Naive thymus-derived CD4-positive, alpha-beta T cell (primary cell): ENCODE data around the gene UPP1. TPM values are rescaled to one million over a fixed set of nuclear protein-coding genes. Genes with fewer than 3 reads are reported as not detected.

Experiments
- ATAC-seq: fragments of 150-1000 bp; cut with Tn5 transposase; 2 replicates; pipeline ENCODE4 v1.10.0; 2021; ENCODE audit warnings: mild to moderate bottlenecking, moderate library complexity
- CTCF ChIA-PET: fragments of 350-600 bp; sonication (Branson Sonifier 250); formaldehyde crosslinking; loops from one replicate; lab custom pipeline; 2021; ENCODE audit warnings: antibody characterized with exemption; lab: Charles Lee
- POLR2A ChIA-PET: fragments of 350-600 bp; sonication (Branson Sonifier 250); formaldehyde crosslinking; loops from one replicate; lab custom pipeline; 2021; ENCODE audit warnings: antibody characterized with exemption, inconsistent platforms; lab: Charles Lee
- DNase-seq, 9 donors: peaks; one replicate each; pipeline versions ENCODE4 v3.0.0 to v3.0.0-alpha.2; 2020 to 2022; ENCODE audit warnings: mixed read lengths in 1 of 9
- H3K27ac ChIP-seq: one replicate; pipeline ENCODE4 v1.7.0; 2013; ENCODE audit warnings: mild to moderate bottlenecking, low read depth, low read length, moderate library complexity
- H3K27me3 ChIP-seq, 2 donors: one replicate each; pipeline ENCODE4 v1.7.0; 2013; ENCODE audit warnings: low read length in 2 of 2, mild to moderate bottlenecking in 2 of 2, moderate library complexity in 2 of 2; ENCODE audit not compliant: control insufficient read depth in 2 of 2, insufficient read depth in 2 of 2
- H3K36me3 ChIP-seq, 3 experiments: 1 replicate in 2 of 3; 2 replicates in 1 of 3; pipeline ENCODE4 v1.7.0; 2013; ENCODE audit warnings: low read length in 3 of 3, mild to moderate bottlenecking in 3 of 3, moderate library complexity in 1 of 3; ENCODE audit not compliant: insufficient read depth in 3 of 3, control insufficient read depth in 2 of 3
- H3K4me1 ChIP-seq, 2 donors: one replicate each; pipeline ENCODE4 v1.7.0; 2013; ENCODE audit warnings: low read length in 2 of 2, mild to moderate bottlenecking in 2 of 2, moderate library complexity in 1 of 2; ENCODE audit not compliant: control insufficient read depth in 2 of 2, insufficient read depth in 2 of 2
- H3K4me3 ChIP-seq: 2 replicates; pipeline ENCODE4 v1.7.0; 2013; ENCODE audit warnings: mild to moderate bottlenecking, low read length
- H3K9me3 ChIP-seq, 3 experiments: 1 replicate in 2 of 3; 2 replicates in 1 of 3; pipeline ENCODE4 v1.7.0; 2013; ENCODE audit warnings: low read length in 3 of 3; ENCODE audit not compliant: control insufficient read depth in 2 of 3
- H3K27ac Mint-ChIP-seq, 9 donors: one replicate each; pipeline ENCODE4 v1.8.0; 2020 to 2022; ENCODE audit warnings: mixed read lengths in 9 of 9, mild to moderate bottlenecking in 8 of 9, moderate library complexity in 5 of 9, inconsistent platforms in 2 of 9
- H3K27me3 Mint-ChIP-seq, 5 donors: one replicate each; pipeline ENCODE4 v1.8.0; 2021 to 2022; ENCODE audit warnings: mixed read lengths in 5 of 5, mild to moderate bottlenecking in 1 of 5
- H3K36me3 Mint-ChIP-seq, 5 donors: one replicate each; pipeline ENCODE4 v1.8.0; 2020 to 2022; ENCODE audit warnings: mixed read lengths in 5 of 5, mild to moderate bottlenecking in 3 of 5, inconsistent platforms in 1 of 5
- H3K4me1 Mint-ChIP-seq, 7 donors: one replicate each; pipeline ENCODE4 v1.8.0; 2020 to 2022; ENCODE audit warnings: mixed read lengths in 7 of 7, mild to moderate bottlenecking in 3 of 7, inconsistent platforms in 1 of 7
- H3K4me3 Mint-ChIP-seq, 10 donors: one replicate each; pipeline ENCODE4 v1.8.0; 2020 to 2022; ENCODE audit warnings: mild to moderate bottlenecking in 10 of 10, mixed read lengths in 10 of 10, moderate library complexity in 6 of 10, inconsistent platforms in 2 of 10
- H3K9me3 Mint-ChIP-seq, 11 donors: one replicate each; pipeline ENCODE4 v1.8.0; 2020 to 2022; ENCODE audit warnings: mixed read lengths in 11 of 11, mild to moderate bottlenecking in 4 of 11, inconsistent platforms in 1 of 11, moderate library complexity in 1 of 11
- intact Hi-C, 2 donors: fragments of 100-400 bp; cut with micrococcal nuclease; formaldehyde crosslinking; loops; one replicate each; pipeline ENCODE4 v1.15.1; 2023
- polyA plus RNA-seq, 2 donors: library from polyadenylated mRNA; unstranded; fragments of 300-500 nt; fragmentation: Illumina TruSeq; gene quantifications; one replicate each; pipeline ENCODE4 v1.2.3, GENCODE V29; 2021
- total RNA-seq, 6 experiments: library from RNA in 5 of 6; stranded (reverse) in 5 of 6; gene quantifications; 1 replicate in 5 of 6; 2 replicates in 1 of 6; pipeline ENCODE4 v1.2.3 and lab custom pipeline; 2021 to 2026

Gene UPP1
- total and polyA plus RNA-seq, 7 experiments from 2014 or later, result 40.2 to 143 (median 93.4) TPM

DNA sequence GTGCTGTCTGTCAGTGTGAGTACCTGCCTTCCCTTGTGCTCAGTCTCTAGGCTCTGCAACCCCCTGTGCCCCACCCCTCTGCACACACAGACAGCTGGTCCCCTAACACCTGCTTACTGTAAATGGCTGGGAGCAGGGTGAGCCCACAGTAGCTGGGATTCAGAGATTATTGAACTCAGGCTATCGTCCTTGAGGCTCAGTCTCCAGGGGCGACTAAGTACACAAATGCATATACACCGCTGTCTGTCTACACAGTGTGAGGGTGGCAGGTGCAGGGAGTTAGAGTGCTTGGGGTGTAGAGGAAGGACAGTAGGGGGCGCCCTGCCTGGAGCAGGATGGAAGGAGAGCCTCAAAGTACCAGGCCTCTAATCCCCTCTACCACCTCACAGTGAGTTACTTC is 12.9 kb downstream of the UPP1 start:
- Mint-ChIP-seq H3K4me1 (peaks cover 37 to 59% (median 50%) of the 10 kb centered on the region in 7 donors), H3K36me3 (peaks cover 20 to 65% (median 63%) of the 10 kb centered on the region in 5 donors), H3K4me3 (peak overlapping the region in 1 of 10 donors; percentile 45), H3K9me3 (no peaks in the 10 kb centered on the region), H3K27me3 (no peaks in the 10 kb centered on the region), H3K27ac (peak overlapping the region; percentile 53 to 95 (median 78))
- ChIA-PET POLR2A (interaction anchor here (0.6 to 2.5 kb wide), 3 partner anchors 11 to 110 kb away, joined by 3 to 10 read pairs (median 3); partner anchors contain the start of gene UPP1), CTCF (no interaction called here)
- H3K27ac ChIP-seq, result peak overlapping the region; percentile 11
- H3K4me3 ChIP-seq, result no peak overlapping the region
- DNase-seq (no peak), ATAC-seq (no peak)
- peaks cover 29 to 76% (median 50%) of the 10 kb centered on the region in 3 experiments for H3K36me3 ChIP-seq
- H3K9me3 ChIP-seq, result no peaks in the 10 kb centered on the region
- intact Hi-C loops, result loop anchor here in 1 of 2 donors (2.0 kb wide), 1 partner anchor 13 kb away; the partner anchor contains the start of gene UPP1
- peaks cover 31 to 50% of the 10 kb centered on the region in 2 donors for H3K4me1 ChIP-seq
- no peaks in the 10 kb centered on the region for H3K27me3 ChIP-seq

DNA sequence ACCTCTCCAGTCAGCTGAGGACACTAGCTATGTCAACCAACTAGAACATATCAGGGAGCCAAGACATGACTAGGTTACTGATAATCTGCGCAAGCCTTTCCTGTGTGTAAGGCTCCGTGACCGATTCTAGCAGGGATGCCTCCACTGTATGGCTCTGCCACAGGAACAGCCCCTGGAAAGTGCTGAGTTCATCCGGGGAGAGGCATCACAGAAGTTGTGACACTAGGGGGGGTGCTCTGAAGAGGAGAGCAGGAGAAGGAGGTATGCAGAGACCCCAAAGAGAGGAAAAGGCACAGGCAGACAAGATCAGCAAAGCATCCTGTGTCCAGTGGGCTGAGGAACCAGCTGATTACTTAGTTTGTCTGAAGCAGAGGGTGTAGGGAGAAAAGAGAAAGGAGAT is 13.5 kb downstream of the UPP1 start:
- H3K27me3 Mint-ChIP-seq, result no peaks in the 10 kb centered on the region
- ATAC-seq, result no peak
- Histone ChIP-seq H3K27me3 (no peaks in the 10 kb centered on the region), H3K36me3 (peaks cover 29 to 81% (median 50%) of the 10 kb centered on the region in 3 experiments), H3K27ac (peak overlapping the region; percentile 11), H3K4me1 (peaks cover 26 to 46% of the 10 kb centered on the region in 2 donors), H3K9me3 (no peaks in the 10 kb centered on the region), H3K4me3 (no peak overlapping the region)
- ChIA-PET POLR2A (interaction anchor here (0.6 to 2.5 kb wide), 4 partner anchors 9 to 111 kb away, joined by 3 to 10 read pairs (median 4); partner anchors contain the start of gene UPP1), CTCF (interaction anchor here (0.9 kb wide), 1 partner anchor 55 kb away, joined by 4 read pairs; no protein-coding TSS in a partner anchor)
- H3K36me3 Mint-ChIP-seq, result peaks cover 22 to 65% (median 63%) of the 10 kb centered on the region in 5 donors
- H3K4me1 Mint-ChIP-seq, result peaks cover 33 to 54% (median 45%) of the 10 kb centered on the region in 7 donors
- no peaks in the 10 kb centered on the region for H3K9me3 Mint-ChIP-seq
- intact Hi-C loops, result loop anchor here in 1 of 2 donors (2.0 kb wide), 1 partner anchor 14 kb away; the partner anchor contains the start of gene UPP1
- no peak for DNase-seq
- H3K27ac Mint-ChIP-seq, result peak overlapping the region in 8 of 9 donors; percentile 41 to 95 (median 78)
- no peak overlapping the region for H3K4me3 Mint-ChIP-seq

DNA sequence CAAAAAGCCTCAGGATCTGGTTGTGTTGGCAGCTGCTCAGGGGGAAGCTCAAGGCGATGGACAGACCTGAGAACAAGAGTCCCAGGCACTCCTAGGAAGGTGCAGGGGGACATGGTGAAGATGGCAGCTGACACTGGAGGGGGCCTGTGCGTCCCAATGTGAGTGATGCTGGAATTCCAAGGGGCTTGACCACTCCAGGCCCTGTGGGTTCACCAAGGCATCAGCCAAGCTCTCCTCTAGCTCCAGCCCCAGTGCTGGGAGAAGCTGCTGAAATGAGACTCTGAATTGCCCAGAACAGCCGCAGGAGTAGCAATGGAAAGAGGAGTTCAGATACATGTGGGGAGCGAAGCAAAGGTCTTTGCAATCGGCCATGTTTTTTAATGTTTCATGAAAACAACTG is 16.0 kb downstream of the UPP1 start:
- H3K27ac ChIP-seq, result no peak overlapping the region
- ChIA-PET POLR2A (interaction anchor here (0.5 to 1.4 kb wide), 3 partner anchors 113 to 131 kb away, joined by 3 to 5 read pairs (median 5); no protein-coding TSS in a partner anchor), CTCF (interaction anchor here (8.0 kb wide), 1 partner anchor 114 kb away, joined by 91 read pairs; no protein-coding TSS in a partner anchor)
- peaks cover 17 to 55% (median 49%) of the 10 kb centered on the region in 5 donors for H3K36me3 Mint-ChIP-seq
- no peaks in the 10 kb centered on the region for H3K9me3 Mint-ChIP-seq
- ATAC-seq, result no peak
- H3K9me3 ChIP-seq, result no peaks in the 10 kb centered on the region
- H3K27ac Mint-ChIP-seq, result peak overlapping the region in 7 of 9 donors; percentile 15 to 85 (median 71)
- no peaks in the 10 kb centered on the region for H3K27me3 Mint-ChIP-seq
- peaks cover 31 to 85% (median 40%) of the 10 kb centered on the region in 3 experiments for H3K36me3 ChIP-seq
- H3K4me3 ChIP-seq, result no peak overlapping the region
- peaks cover 16 to 47% (median 25%) of the 10 kb centered on the region in 7 donors for H3K4me1 Mint-ChIP-seq
- peaks cover 7 to 28% of the 10 kb centered on the region in 2 donors for H3K4me1 ChIP-seq
- intact Hi-C loops, result no loop called here
- H3K4me3 Mint-ChIP-seq, result no peak overlapping the region
- H3K27me3 ChIP-seq, result no peaks in the 10 kb centered on the region
- no peak for DNase-seq

DNA sequence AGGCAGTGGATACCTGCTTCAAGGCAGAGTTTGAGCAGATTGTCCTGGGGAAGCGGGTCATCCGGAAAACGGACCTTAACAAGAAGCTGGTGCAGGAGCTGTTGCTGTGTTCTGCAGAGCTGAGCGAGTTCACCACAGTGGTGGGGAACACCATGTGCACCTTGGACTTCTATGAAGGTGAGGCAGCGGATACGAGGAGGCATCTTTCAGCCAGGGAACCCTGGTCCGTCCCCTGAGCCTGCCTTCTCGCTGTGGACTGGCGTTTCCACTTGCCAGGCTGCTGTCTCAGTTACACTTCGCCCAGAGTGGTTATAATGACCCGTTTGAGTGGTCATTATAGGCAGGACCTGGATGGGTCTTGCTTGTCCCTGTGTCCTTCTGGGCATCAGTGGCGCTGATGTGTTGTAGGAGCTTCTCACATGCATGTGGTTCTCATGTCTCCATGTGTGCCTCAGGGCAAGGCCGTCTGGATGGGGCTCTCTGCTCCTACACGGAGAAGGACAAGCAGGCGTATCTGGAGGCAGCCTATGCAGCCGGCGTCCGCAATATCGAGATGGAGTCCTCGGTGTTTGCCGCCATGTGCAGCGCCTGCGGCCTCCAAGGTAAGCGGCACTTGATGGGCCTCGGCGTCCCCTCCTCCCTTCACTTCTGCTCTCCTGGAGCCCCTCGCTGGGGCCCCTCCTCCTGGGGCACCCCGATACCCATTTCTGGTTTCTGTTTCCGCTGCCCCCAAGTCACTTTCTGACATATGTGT is 18.0 kb downstream of the UPP1 start:
- ATAC-seq (no peak), DNase-seq (no peak)
- POLR2A ChIA-PET, result interaction anchor here (0.8 to 5.2 kb wide), 4 partner anchors 17 to 133 kb away, joined by 3 to 37 read pairs (median 4); no protein-coding TSS in a partner anchor
- no peak overlapping the region for H3K4me3 Mint-ChIP-seq
- intact Hi-C loops, result no loop called here
- CTCF ChIA-PET, result interaction anchor here (0.6 to 8.0 kb wide), 2 partner anchors 116 to 141 kb away, joined by 3 to 91 read pairs; no protein-coding TSS in a partner anchor
- no peaks in the 10 kb centered on the region for H3K9me3 Mint-ChIP-seq
- Histone ChIP-seq H3K9me3 (no peaks in the 10 kb centered on the region), H3K4me3 (no peak overlapping the region), H3K36me3 (peaks cover 26 to 73% (median 29%) of the 10 kb centered on the region in 3 experiments), H3K27me3 (no peaks in the 10 kb centered on the region), H3K4me1 (peaks cover 8 to 22% of the 10 kb centered on the region in 2 donors), H3K27ac (no peak overlapping the region)
- H3K27me3 Mint-ChIP-seq, result no peaks in the 10 kb centered on the region
- H3K27ac Mint-ChIP-seq, result peak overlapping the region in 5 of 9 donors; percentile 21 to 71 (median 28)
- H3K36me3 Mint-ChIP-seq, result peaks cover 14 to 50% (median 44%) of the 10 kb centered on the region in 5 donors
- peaks cover 19 to 49% (median 23%) of the 10 kb centered on the region in 7 donors for H3K4me1 Mint-ChIP-seq

DNA sequence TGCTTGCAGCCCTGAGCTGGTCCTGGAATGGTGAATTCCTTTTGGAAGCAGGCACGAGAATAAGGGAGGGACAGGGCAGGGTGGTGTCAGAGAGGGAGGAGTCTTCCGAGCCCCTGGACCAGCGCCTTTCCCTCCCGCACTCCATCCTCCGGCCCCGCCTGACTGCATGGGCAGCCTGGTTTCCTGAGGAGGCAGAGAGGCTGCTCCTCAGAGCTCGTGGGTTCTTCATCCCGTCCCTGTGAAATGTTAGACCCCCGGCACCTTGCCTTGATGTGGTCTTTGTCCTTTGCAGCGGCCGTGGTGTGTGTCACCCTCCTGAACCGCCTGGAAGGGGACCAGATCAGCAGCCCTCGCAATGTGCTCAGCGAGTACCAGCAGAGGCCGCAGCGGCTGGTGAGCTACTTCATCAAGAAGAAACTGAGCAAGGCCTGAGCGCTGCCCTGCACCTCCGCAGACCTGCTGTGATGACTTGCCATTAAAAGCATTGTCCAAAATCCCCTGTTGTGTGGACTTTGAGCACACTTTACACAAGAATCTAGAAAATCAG is 18.9 kb downstream of the UPP1 start:
- no peak overlapping the region for H3K4me3 ChIP-seq
- H3K4me1 ChIP-seq, result peaks cover 8 to 14% of the 10 kb centered on the region in 2 donors
- no peaks in the 10 kb centered on the region for H3K27me3 Mint-ChIP-seq
- no peak overlapping the region for H3K4me3 Mint-ChIP-seq
- ChIA-PET CTCF (interaction anchor here (0.6 to 8.0 kb wide), 6 partner anchors 74 to 163 kb away, joined by 3 to 91 read pairs (median 14); no protein-coding TSS in a partner anchor), POLR2A (interaction anchor here (0.8 to 5.2 kb wide), 5 partner anchors 18 to 134 kb away, joined by 3 to 37 read pairs (median 4); partner anchors contain the start of gene UPP1)
- H3K27ac ChIP-seq, result no peak overlapping the region
- intact Hi-C loops, result no loop called here
- no peaks in the 10 kb centered on the region for H3K9me3 Mint-ChIP-seq
- peaks cover 17 to 64% (median 20%) of the 10 kb centered on the region in 3 experiments for H3K36me3 ChIP-seq
- no peaks in the 10 kb centered on the region for H3K27me3 ChIP-seq
- DNase-seq (no peak), ATAC-seq (no peak)
- H3K4me1 Mint-ChIP-seq, result peaks cover 12 to 43% (median 18%) of the 10 kb centered on the region in 7 donors
- peaks cover 9 to 43% (median 37%) of the 10 kb centered on the region in 5 donors for H3K36me3 Mint-ChIP-seq
- H3K27ac Mint-ChIP-seq, result peak overlapping the region in 5 of 9 donors; percentile 13 to 81 (median 74)
- no peaks in the 10 kb centered on the region for H3K9me3 ChIP-seq
